SK-N-SH (cell line): Measurements from ENCODE around the gene CEP170B.

Experiments
- EP300 ChIP-seq, 2 experiments: IDR thresholded peaks; 2 replicates each; pipeline versions ENCODE4 v1.4.0 to v1.6.1; 2012; ENCODE audit warnings: borderline replicate concordance in 1 of 2, low read depth in 1 of 2, low read length in 1 of 2
- JUND ChIP-seq: IDR thresholded peaks from 2 replicates; pipeline ENCODE4 v1.4.0; 2012
- MAX ChIP-seq: IDR thresholded peaks from 2 replicates; pipeline ENCODE4 v1.4.0; 2012; ENCODE audit warnings: low read depth
- POLR2AphosphoS5 ChIP-seq: IDR thresholded peaks from 2 replicates; pipeline ENCODE4 v1.6.1; 2012; ENCODE audit warnings: low read depth, low read length
- TAF1 ChIP-seq: IDR thresholded peaks from 2 replicates; pipeline ENCODE4 v1.6.1; 2012; ENCODE audit warnings: low read depth, mild to moderate bottlenecking, low read length, moderate library complexity, borderline replicate concordance
- ZBTB33 ChIP-seq: IDR thresholded peaks from 2 replicates; pipeline ENCODE4 v1.4.0; 2012; ENCODE audit warnings: low read depth, borderline replicate concordance
- TF ChIP-seq, protein P1 (sequence below): fragments of 200-600 bp; sonication (generic); IDR thresholded peaks from 2 replicates; pipeline ENCODE4 v1.6.1; 2017; ENCODE audit warnings: antibody characterized with exemption, mild to moderate bottlenecking, moderate library complexity

- TF ChIP-seq MAX (no peak), EP300 (IDR thresholded peaks at IDR 0.05; ENCODE audit: borderline replicate concordance in 1 of 2, low read depth in 1 of 2, low read length in 1 of 2) (no peak), TAF1 (no peak), POLR2AphosphoS5 (no peak), ZBTB33 (no peak), JUND (no peak)
- TF ChIP-seq, protein P1, sequence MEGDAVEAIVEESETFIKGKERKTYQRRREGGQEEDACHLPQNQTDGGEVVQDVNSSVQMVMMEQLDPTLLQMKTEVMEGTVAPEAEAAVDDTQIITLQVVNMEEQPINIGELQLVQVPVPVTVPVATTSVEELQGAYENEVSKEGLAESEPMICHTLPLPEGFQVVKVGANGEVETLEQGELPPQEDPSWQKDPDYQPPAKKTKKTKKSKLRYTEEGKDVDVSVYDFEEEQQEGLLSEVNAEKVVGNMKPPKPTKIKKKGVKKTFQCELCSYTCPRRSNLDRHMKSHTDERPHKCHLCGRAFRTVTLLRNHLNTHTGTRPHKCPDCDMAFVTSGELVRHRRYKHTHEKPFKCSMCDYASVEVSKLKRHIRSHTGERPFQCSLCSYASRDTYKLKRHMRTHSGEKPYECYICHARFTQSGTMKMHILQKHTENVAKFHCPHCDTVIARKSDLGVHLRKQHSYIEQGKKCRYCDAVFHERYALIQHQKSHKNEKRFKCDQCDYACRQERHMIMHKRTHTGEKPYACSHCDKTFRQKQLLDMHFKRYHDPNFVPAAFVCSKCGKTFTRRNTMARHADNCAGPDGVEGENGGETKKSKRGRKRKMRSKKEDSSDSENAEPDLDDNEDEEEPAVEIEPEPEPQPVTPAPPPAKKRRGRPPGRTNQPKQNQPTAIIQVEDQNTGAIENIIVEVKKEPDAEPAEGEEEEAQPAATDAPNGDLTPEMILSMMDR: no peak
These were observed 21.9 kb downstream of the CEP170B start for GRCh38 chr14:104886690-104887622.
